ENCODE results near the gene CGNL1.
A peak's percentile ranks its signal among the peaks of the same experiment; 100 is the strongest.

CGNL1 gene

DNA sequence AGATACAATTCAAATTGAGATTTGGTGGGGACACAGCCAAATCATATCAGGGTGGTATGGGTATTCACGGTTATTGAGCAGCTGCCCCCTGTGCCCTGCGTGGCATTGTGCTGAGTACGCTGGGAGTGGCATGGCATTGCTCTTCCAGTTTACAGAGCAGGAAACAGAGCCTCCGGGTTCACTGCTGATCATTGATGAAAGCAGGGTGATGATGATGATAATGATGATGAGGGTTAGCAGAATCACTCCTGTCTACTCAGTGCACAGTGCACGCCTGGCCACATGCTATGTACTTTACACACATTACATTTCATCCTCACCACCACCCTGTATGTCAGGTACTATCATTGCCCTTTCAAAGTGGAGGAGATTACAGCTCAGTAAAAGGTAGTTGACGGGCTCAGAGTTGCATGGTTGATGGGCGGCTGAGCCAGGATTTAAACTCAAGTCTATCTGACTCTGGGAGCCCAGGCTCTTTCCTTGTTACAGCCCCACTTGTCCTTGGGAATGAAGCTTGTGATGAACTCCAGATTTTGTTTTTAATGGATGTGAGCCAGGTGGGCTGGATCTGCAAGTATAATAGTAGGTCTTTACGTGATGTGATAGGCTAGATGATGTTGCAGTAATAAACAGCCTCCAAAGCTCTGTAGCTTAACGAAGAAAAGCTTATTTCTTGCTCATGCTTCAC is 127.8 kb downstream of the CGNL1 start:
- no peak overlapping the region for H3K27ac Mint-ChIP-seq
- no peak for ATAC-seq (replicated peaks)
- no peak for DNase-seq
- H3K27me3 Mint-ChIP-seq, result no peaks in the 10 kb centered on the region
- no peak overlapping the region for H3K4me3 Mint-ChIP-seq
- H3K4me1 Mint-ChIP-seq, result peaks cover 15 to 22% of the 10 kb centered on the region in 2 donors
- no peaks in the 10 kb centered on the region for H3K36me3 Mint-ChIP-seq
- no peaks in the 10 kb centered on the region for H3K9me3 Mint-ChIP-seq

DNA sequence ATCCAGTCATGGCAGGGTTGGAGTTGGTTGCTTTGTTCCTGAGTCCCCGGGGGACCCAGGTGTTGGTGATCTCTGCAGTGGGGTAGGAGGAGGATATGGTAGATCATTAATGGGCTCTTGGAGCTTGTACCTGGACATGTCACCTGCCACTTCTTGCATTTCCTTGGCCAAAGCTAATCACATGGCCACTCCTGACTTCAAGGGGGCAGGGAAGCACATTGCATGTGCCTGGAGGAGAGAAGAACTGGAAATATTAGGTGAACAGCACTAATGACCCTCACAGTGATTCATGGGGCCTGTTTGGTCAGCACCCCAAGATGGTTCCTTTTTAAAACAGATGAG is 128.3 kb downstream of the CGNL1 start:
- H3K36me3 Mint-ChIP-seq, result no peaks in the 10 kb centered on the region
- H3K27me3 Mint-ChIP-seq, result no peaks in the 10 kb centered on the region
- DNase-seq, result no peak
- ATAC-seq (replicated peaks), result no peak
- H3K27ac Mint-ChIP-seq, result no peak overlapping the region
- H3K4me3 Mint-ChIP-seq, result no peak overlapping the region
- no peaks in the 10 kb centered on the region for H3K9me3 Mint-ChIP-seq
- peaks cover 20 to 27% of the 10 kb centered on the region in 2 donors for H3K4me1 Mint-ChIP-seq

DNA sequence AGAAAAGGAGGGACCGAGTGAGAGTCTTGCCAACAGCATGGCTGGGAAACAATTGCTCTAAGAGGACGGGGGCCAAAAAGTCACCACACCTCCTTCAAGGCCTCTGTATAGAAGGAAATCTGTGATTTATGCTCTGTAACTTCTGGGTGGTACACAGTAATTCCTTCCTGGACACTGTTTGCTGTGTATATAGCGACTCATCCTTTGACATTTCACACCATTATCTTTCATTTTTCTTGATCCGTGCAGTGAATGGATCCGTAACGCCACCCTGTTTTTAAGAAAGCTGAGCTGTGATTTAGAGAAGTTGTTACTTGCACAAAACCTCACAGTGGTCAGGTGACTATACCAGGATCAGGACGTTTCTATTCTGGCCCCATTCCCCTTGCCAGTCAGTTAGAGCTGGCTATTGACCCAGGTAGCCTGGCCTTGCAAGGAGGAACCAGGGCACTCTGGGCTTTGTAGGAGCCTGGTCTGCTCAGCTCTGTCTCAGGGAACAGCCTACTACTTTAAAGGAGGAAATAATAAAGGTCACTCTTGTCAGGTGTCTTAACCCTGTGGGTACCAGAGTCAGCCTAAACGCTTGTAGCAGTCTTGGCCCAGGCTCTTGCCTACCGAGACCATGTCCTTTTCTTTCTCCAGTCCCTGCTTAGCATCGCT is 128.9 kb downstream of the CGNL1 start:
- no peak overlapping the region for H3K27ac Mint-ChIP-seq
- H3K4me3 Mint-ChIP-seq, result no peak overlapping the region

DNA sequence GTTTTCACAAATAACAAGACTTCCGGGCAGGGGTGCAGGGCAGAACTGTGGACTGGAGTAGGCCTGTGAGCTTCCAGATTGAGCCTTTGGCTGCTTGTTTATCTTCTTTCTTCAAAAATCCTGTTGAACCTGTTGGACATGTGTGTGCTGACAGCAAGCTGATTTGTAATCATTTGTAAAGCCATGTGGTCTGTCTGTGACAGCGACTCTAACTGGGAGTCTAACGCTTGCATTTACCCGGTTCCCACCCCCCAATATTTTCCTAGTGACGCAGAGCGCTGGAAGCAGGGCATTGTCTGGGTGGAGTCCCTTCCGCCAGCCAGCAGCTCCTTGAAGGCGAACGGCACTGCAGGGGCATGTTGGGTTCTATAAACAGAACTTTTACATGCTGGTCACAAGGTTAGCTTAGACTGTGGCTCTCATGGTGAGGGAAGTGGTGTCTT is 129.7 kb downstream of the CGNL1 start:
- Mint-ChIP-seq H3K4me1 (peaks cover 26 to 36% of the 10 kb centered on the region in 2 donors), H3K36me3 (no peaks in the 10 kb centered on the region), H3K27ac (no peak overlapping the region), H3K27me3 (no peaks in the 10 kb centered on the region), H3K4me3 (no peak overlapping the region), H3K9me3 (no peaks in the 10 kb centered on the region)
- DNase-seq (no peak), ATAC-seq (replicated peaks) (no peak)

More for the DNA sequence above, 128.9 kb downstream of the CGNL1 start:
- Mint-ChIP-seq H3K4me1 (peaks cover 24 to 32% of the 10 kb centered on the region in 2 donors), H3K9me3 (no peaks in the 10 kb centered on the region), H3K36me3 (no peaks in the 10 kb centered on the region), H3K27me3 (no peaks in the 10 kb centered on the region)
- no peak for DNase-seq
- ATAC-seq (replicated peaks), result no peak

DNA sequence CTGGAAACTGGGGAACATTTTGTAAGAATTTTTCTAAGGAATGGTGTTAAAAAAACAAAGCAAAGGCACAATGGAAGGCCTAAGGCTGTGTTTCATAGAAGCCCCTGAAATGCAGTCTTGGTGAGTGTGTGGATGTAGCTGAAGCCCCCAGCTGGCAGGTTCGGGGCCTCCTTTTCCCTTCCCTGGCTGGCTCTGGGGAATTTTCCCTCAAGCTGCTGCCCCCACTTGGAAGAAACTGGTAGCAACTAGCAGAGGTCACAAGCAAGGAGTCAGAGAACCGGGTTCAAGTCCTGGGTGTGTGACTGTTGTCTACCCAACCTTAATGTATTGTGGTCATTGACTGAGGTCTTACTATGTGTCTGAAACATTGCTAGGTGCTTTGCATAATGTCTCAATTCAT is 130.1 kb downstream of the CGNL1 start:
- no peak overlapping the region for H3K27ac Mint-ChIP-seq
- no peaks in the 10 kb centered on the region for H3K36me3 Mint-ChIP-seq
- no peaks in the 10 kb centered on the region for H3K27me3 Mint-ChIP-seq
- DNase-seq, result no peak
- no peak overlapping the region for H3K4me3 Mint-ChIP-seq
- H3K9me3 Mint-ChIP-seq, result no peaks in the 10 kb centered on the region
- no peak for ATAC-seq (replicated peaks)
- peaks cover 28 to 36% of the 10 kb centered on the region in 2 donors for H3K4me1 Mint-ChIP-seq

DNA sequence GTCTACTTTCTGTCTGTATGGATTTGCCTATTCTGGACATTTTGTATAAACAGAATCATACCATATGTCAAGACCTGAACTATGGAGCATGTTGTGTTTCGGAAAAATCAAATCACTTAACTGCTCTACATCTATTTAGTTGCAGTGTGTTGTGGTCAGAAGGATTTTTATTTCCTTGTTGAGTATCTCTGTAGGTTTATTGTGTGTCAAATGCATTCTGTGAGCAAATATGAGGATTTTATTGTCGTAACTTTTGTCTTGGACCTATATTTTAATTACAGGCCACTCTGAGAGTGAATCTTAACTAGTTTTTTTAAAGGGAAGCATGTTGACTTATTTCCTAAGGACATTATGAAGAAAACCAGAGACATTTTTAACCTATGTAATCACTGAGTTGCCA is 130.8 kb downstream of the CGNL1 start:
- ATAC-seq (replicated peaks) (no peak), DNase-seq (no peak)
- no peaks in the 10 kb centered on the region for H3K27me3 Mint-ChIP-seq
- H3K36me3 Mint-ChIP-seq, result no peaks in the 10 kb centered on the region
- no peak overlapping the region for H3K27ac Mint-ChIP-seq
- H3K9me3 Mint-ChIP-seq, result no peaks in the 10 kb centered on the region
- H3K4me1 Mint-ChIP-seq, result peaks cover 30 to 38% of the 10 kb centered on the region in 2 donors
- H3K4me3 Mint-ChIP-seq, result no peak overlapping the region

DNA sequence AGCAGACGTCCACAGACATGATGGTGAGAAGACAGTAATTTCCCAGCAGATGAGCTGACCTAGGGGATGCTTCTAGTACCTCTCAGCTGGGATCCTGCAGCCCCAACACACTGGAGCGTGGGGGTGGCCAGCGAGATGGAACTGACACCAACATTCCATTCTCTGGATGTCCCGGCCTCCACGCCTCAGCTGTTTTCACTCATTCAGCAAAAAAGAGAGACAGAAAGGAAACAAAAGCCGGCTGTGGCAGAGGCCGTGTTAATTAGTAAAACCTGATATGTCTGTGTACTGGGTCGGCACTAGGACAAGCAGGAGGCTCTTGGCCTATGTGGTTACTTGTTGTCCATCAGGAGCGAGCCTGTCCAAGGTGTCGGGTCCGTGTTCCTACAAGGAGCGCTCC is 132.8 kb downstream of the CGNL1 start:
- Mint-ChIP-seq H3K4me1 (peaks cover 29 to 36% of the 10 kb centered on the region in 2 donors), H3K9me3 (no peaks in the 10 kb centered on the region), H3K27me3 (no peaks in the 10 kb centered on the region), H3K4me3 (no peak overlapping the region), H3K27ac (no peak overlapping the region), H3K36me3 (no peaks in the 10 kb centered on the region)
- no peak for DNase-seq
- ATAC-seq (replicated peaks), result no peak

DNA sequence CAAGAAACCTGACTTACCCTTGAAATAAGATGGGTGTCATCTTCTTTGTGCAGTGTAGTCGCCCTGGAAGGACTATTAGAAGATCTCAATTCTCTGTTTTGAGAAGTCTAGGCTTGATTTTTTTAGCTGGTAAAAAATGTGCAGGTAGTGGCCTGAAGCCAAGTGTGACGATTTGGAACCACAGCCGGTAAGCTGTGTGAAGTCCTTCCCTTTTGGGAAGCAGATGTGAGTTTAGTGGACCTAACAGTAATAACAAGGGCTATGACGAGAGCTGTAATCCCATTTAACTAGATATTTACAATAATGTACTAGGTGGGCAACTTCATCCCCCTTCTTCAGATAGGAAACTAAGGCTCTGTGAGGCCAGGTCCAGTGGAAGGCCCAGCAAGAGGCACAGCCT is 133.7 kb downstream of the CGNL1 start:
- DNase-seq (no peak), ATAC-seq (replicated peaks) (peak; percentile 77 to 80)
- Mint-ChIP-seq H3K9me3 (no peaks in the 10 kb centered on the region), H3K27me3 (no peaks in the 10 kb centered on the region), H3K4me3 (no peak overlapping the region), H3K27ac (no peak overlapping the region), H3K36me3 (no peaks in the 10 kb centered on the region), H3K4me1 (peaks cover 29 to 36% of the 10 kb centered on the region in 2 donors)

DNA sequence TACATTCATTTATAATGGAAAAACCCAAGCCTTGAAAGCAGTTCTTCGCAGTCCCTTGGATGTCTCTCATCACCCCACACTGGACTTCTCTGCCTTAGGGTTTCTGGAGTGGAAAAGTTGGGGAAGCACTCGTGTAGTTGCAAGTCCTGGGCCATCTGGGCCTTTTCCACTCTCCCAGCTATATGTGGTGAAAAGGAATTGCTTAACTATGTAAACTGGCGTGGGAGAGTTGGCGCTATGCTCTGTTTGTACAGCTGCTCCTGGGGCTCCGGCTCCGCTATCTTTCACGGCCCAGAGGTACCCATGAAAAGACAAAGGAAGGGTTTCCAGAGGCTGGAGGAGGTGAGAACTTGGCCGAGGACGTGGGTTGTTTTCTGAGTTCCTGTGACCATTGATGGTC is 134.3 kb downstream of the CGNL1 start:
- no peak overlapping the region for H3K27ac Mint-ChIP-seq
- no peaks in the 10 kb centered on the region for H3K27me3 Mint-ChIP-seq
- DNase-seq (no peak), ATAC-seq (replicated peaks) (no peak)
- H3K36me3 Mint-ChIP-seq, result no peaks in the 10 kb centered on the region
- no peak overlapping the region for H3K4me3 Mint-ChIP-seq
- H3K4me1 Mint-ChIP-seq, result peaks cover 27 to 36% of the 10 kb centered on the region in 2 donors
- no peaks in the 10 kb centered on the region for H3K9me3 Mint-ChIP-seq

DNA sequence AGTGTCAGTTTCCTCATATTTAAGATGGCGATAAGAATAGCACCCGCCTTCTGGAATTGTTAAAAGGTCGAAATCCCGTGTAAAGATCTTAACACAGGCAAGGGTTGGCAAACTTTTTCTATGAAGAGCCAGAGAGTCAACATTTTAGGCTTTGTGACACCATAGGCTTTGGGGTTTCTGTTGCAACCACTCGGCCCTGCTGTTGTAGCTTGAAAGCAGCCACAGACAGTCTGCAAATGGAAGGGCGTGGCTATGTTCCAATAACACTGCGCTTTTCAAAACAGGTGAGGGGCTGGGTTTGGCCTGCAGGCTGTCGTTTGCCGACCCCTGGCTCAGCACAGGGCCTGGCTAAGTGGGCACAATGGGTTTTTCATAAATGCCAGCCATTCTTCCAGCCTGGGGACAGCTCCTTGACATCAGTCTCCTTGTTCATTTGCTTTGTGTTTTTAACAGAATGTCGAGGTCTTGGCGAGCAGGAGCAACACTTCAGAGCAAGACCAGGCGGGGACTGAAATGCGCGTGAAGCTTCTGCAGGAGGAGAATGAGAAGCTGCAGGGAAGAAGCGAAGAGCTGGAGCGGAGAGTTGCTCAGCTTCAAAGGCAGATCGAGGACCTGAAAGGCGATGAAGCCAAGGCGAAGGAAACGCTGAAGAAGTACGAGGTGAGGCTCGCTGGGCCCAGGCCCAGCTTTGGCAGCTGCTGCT is 140.2 kb downstream of the CGNL1 start:
- no peak for ATAC-seq (replicated peaks)
- H3K36me3 Mint-ChIP-seq, result no peaks in the 10 kb centered on the region
- H3K9me3 Mint-ChIP-seq, result no peaks in the 10 kb centered on the region
- no peak for DNase-seq
- no peak overlapping the region for H3K4me3 Mint-ChIP-seq
- H3K27ac Mint-ChIP-seq, result no peak overlapping the region
- H3K27me3 Mint-ChIP-seq, result no peaks in the 10 kb centered on the region
- H3K4me1 Mint-ChIP-seq, result peaks cover 3 to 8% of the 10 kb centered on the region in 2 donors

DNA sequence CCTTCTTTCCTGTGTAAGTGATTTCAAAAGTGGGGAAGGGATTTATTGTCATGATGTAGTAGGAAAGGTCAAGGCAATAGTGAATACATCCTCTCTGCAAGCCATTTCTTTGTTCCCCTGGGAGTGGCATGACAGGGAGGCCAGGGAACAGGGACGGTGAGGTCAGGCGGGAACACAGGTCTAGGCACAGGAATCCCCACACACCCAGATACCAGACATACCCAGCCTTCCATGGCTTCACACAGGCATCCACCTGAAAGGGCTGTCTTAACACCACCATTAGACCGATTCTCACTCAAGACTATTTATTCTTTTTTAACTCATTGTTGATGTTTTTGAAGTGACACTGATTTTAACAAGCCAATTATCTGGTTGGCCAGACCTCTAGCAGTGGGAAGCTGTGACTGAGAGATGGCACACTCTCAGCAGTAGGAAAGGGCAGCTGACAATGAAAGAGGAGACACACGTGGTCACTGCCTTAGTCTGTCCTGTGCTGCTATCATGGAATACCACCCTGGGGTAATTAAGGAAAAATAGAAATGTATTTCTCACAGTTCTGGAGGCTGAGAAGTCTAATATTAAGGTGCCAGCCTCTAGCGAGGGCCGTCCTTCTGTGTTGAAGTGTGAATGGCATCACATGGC is 140.8 kb downstream of the CGNL1 start:
- Mint-ChIP-seq H3K27ac (no peak overlapping the region), H3K36me3 (no peaks in the 10 kb centered on the region), H3K4me3 (no peak overlapping the region), H3K4me1 (peaks cover 1 to 3% of the 10 kb centered on the region in 2 donors), H3K27me3 (no peaks in the 10 kb centered on the region), H3K9me3 (no peaks in the 10 kb centered on the region)
- DNase-seq (no peak), ATAC-seq (replicated peaks) (no peak)

DNA sequence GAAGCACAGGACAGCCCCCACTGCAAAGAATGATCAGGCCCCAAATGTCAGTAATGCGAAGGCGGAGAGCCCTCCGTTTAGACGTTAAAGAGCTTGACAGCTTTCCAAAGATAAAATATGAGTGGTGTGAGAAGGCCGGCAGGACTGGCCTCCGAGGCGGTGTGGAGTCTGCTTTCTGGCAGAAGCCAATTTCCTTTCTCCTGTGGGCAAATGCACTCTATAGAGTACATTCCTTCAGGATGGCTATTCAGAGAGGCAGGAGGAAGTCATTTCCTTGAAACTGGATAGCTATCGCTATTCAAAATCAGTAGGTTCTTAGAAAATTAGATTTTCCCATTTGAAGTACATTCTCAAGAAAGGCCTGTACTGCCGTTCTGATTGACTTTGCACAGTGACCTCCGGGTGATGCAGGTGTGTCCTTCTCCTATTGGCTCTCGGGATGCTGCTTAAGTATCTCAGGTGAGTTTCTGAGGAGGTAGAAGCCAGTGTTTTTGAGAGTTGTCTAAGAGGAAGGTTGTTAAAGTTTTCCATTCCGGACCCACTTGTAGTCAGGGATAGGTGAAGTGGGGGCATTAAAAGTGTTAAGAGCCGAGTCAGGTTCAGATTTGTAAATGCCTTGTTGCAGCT is 142.6 kb downstream of the CGNL1 start:
- H3K4me1 Mint-ChIP-seq, result peaks cover 4 to 6% of the 10 kb centered on the region in 2 donors
- no peak overlapping the region for H3K4me3 Mint-ChIP-seq
- no peak for ATAC-seq (replicated peaks)
- H3K27ac Mint-ChIP-seq, result no peak overlapping the region
- no peaks in the 10 kb centered on the region for H3K9me3 Mint-ChIP-seq
- H3K36me3 Mint-ChIP-seq, result no peaks in the 10 kb centered on the region
- DNase-seq, result no peak
- H3K27me3 Mint-ChIP-seq, result no peaks in the 10 kb centered on the region

DNA sequence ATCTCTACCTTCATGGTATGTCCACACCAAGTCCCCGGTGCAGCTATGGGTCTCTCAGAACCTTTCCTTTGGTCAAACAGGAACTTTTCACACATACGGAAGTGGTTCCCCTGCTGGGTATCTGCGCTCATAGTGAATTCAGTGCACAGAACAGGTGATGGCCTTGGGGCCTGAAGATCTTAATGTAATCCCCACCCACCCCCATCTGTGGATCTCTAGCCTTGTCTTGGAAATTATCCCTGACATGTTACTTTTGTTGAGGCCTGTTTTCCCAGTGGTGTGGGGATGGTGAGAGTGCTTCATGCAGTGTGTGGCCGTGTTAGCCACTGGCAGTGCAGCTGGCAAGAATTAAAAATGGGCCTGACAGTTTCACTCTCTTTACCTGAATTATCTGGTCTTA is 143.5 kb downstream of the CGNL1 start:
- Mint-ChIP-seq H3K27me3 (no peaks in the 10 kb centered on the region), H3K27ac (no peak overlapping the region), H3K4me3 (no peak overlapping the region), H3K36me3 (no peaks in the 10 kb centered on the region), H3K9me3 (no peaks in the 10 kb centered on the region), H3K4me1 (peaks cover 4 to 6% of the 10 kb centered on the region in 2 donors)
- ATAC-seq (replicated peaks), result no peak
- no peak for DNase-seq

DNA sequence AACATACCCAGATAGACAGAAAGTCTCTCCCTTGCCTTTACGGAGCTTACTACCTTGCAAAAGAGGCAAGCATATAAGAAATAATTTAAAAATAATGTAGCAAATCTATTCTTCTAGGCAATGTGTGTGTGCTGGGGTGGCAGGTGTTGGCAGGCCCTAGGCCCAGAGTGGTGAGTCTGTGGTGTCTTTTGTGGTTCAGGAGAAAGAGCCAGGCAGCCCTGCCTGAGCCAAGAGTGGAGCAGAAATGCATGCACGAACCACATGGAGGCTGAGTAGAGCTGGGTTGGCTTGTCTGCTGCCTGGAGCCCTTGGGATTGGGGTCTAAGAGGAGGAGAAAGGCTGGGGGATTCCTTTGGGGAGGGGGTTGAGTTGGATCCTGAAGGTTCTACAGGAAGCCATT is 145.2 kb downstream of the CGNL1 start:
- Mint-ChIP-seq H3K27ac (no peak overlapping the region), H3K4me3 (no peak overlapping the region), H3K36me3 (no peaks in the 10 kb centered on the region), H3K9me3 (no peaks in the 10 kb centered on the region), H3K4me1 (peaks cover 4 to 6% of the 10 kb centered on the region in 2 donors), H3K27me3 (no peaks in the 10 kb centered on the region)
- DNase-seq (no peak), ATAC-seq (replicated peaks) (no peak)

All from stimulated activated naive B cell treated with anti-CD40 and anti-IgM and Interleukin-4, amounts not matched to agents 10 μg/mL and 1 μg/mL and 100 μg/mL, for 72 hours (primary cell).